ENCODE results near the gene GAGE13.
"Not testable (repeated sequence)": the region's sequence is repeated elsewhere in the genome, so short reads cannot be mapped to it uniquely, and the experiment has no call there.

Gene GAGE13

GRCh38 chrX:49309401-49309981 lies 21.9 kb upstream of the GAGE13 start:
- TF ChIP-seq CTCF (conservative IDR thresholded peaks at IDR 0.05; ENCODE audit: low read depth, low read length), result no peak
- no peak for DNase-seq (ENCODE audit: low read depth)
- peak overlapping the region; percentile 19 for H3K4me3 ChIP-seq (ENCODE audit: low read length)

- TF ChIP-seq CTCF (conservative IDR thresholded peaks at IDR 0.05; ENCODE audit: low read depth, low read length), result no peak
- DNase-seq (ENCODE audit: low read depth), result no peak
- H3K4me3 ChIP-seq (ENCODE audit: low read length), result peak overlapping the region; percentile 19
Observed at GRCh38 chrX:49310371-49310770, 21.0 kb upstream of the GAGE13 start.

GRCh38 chrX:49312176-49312575 lies 19.2 kb upstream of the GAGE13 start:
- no peak for TF ChIP-seq CTCF (conservative IDR thresholded peaks at IDR 0.05; ENCODE audit: low read depth, low read length)
- no peak overlapping the region for H3K4me3 ChIP-seq (ENCODE audit: low read length)

GRCh38 chrX:49316085-49316484 lies 15.3 kb upstream of the GAGE13 start:
- DNase-seq (ENCODE audit: low read depth), result no peak
- TF ChIP-seq CTCF (conservative IDR thresholded peaks at IDR 0.05; ENCODE audit: low read depth, low read length), result no peak
- H3K4me3 ChIP-seq (ENCODE audit: low read length), result no peak overlapping the region

More at GRCh38 chrX:49312176-49312575, 19.2 kb upstream of the GAGE13 start:
- no peak for DNase-seq (ENCODE audit: low read depth)

- not testable (repeated sequence) for H3K4me3 ChIP-seq (ENCODE audit: low read length); DNase-seq (ENCODE audit: low read depth)
Observed at GRCh38 chrX:49321737-49322136, 9.6 kb upstream of the GAGE13 start, which contains the start of gene GAGE12J. GAGE12J (plus strand) TSS chrX:49322037; CDS start chrX:49323194, 1,157 bp downstream.

GRCh38 chrX:49322266-49322665 lies 9.1 kb upstream of the GAGE13 start:
- not testable (repeated sequence) for H3K4me3 ChIP-seq (ENCODE audit: low read length); DNase-seq (ENCODE audit: low read depth)

- not testable (repeated sequence) for DNase-seq (ENCODE audit: low read depth); H3K4me3 ChIP-seq (ENCODE audit: low read length)
Observed at GRCh38 chrX:49323735-49324134, 7.6 kb upstream of the GAGE13 start.

GRCh38 chrX:49330421-49330820 lies 961 bp upstream of the GAGE13 start:
- DNase-seq (ENCODE audit: low read depth), result not testable (repeated sequence)

GRCh38 chrX:49331841-49332240 lies 459 bp downstream of the GAGE13 start:
- not testable (repeated sequence) for DNase-seq (ENCODE audit: low read depth); H3K4me3 ChIP-seq (ENCODE audit: low read length)

More at GRCh38 chrX:49330421-49330820, 961 bp upstream of the GAGE13 start:
- not testable (repeated sequence) for H3K4me3 ChIP-seq (ENCODE audit: low read length)

- not testable (repeated sequence) for DNase-seq (ENCODE audit: low read depth); H3K4me3 ChIP-seq (ENCODE audit: low read length)
Observed at GRCh38 chrX:49341449-49341848, 10.1 kb downstream of the GAGE13 start.

- not testable (repeated sequence) for H3K4me3 ChIP-seq (ENCODE audit: low read length); DNase-seq (ENCODE audit: low read depth)
Observed at GRCh38 chrX:49344496-49345175, 13.3 kb downstream of the GAGE13 start.

GRCh38 chrX:49345402-49345801 lies 14.0 kb downstream of the GAGE13 start:
- not testable (repeated sequence) for H3K4me3 ChIP-seq (ENCODE audit: low read length); DNase-seq (ENCODE audit: low read depth)

GRCh38 chrX:49346150-49346549 lies 14.8 kb downstream of the GAGE13 start:
- not testable (repeated sequence) for H3K4me3 ChIP-seq (ENCODE audit: low read length); DNase-seq (ENCODE audit: low read depth)
